CD8-positive, alpha-beta memory T cell (primary cell): ENCODE measurements around the gene TPM2. TPM values are rescaled to one million over a fixed set of nuclear protein-coding genes. Genes with fewer than 3 reads are reported as not detected.
A peak's percentile ranks its signal among the peaks of the same experiment; 100 is the strongest.
"Not testable (repeated sequence)": the region's sequence is repeated elsewhere in the genome, so short reads cannot be mapped to it uniquely, and the experiment has no call there.

Experiments
- CTCF ChIA-PET: fragments of 350-600 bp; sonication (Branson Sonifier 250); formaldehyde crosslinking; loops from one replicate; lab custom pipeline; 2021; ENCODE audit warnings: antibody characterized with exemption; lab: Charles Lee
- POLR2A ChIA-PET: fragments of 350-600 bp; sonication (Branson Sonifier 250); formaldehyde crosslinking; loops from one replicate; lab custom pipeline; 2021; ENCODE audit warnings: antibody characterized with exemption; lab: Charles Lee
- DNase-seq, 5 donors: peaks; one replicate each; pipeline versions ENCODE4 v3.0.0 to v3.0.0-alpha.2; 2020 to 2022; ENCODE audit warnings: mixed read lengths in 1 of 5
- H3K27ac ChIP-seq: one replicate; pipeline ENCODE4 v1.7.0; 2013; ENCODE audit warnings: low read depth, mild to moderate bottlenecking, low read length, moderate library complexity
- H3K27me3 ChIP-seq: 2 replicates; pipeline ENCODE4 v1.7.0; 2013; ENCODE audit warnings: low read length, mild to moderate bottlenecking; ENCODE audit not compliant: insufficient read depth, poor library complexity, severe bottlenecking
- H3K36me3 ChIP-seq: 2 replicates; pipeline ENCODE4 v1.7.0; 2013; ENCODE audit warnings: mild to moderate bottlenecking, low read length, moderate library complexity; ENCODE audit not compliant: insufficient read depth
- H3K4me1 ChIP-seq: 2 replicates; pipeline ENCODE4 v1.7.0; 2013; ENCODE audit warnings: mild to moderate bottlenecking, low read length, moderate library complexity; ENCODE audit not compliant: insufficient read depth
- H3K4me3 ChIP-seq: 2 replicates; pipeline ENCODE4 v1.7.0; 2013; ENCODE audit warnings: mild to moderate bottlenecking, low read length
- H3K9me3 ChIP-seq: 2 replicates; pipeline ENCODE4 v1.7.0; 2013; ENCODE audit warnings: mild to moderate bottlenecking, low read length
- H3K27ac Mint-ChIP-seq, 8 donors: one replicate each; pipeline ENCODE4 v1.8.0; 2020 to 2021; ENCODE audit warnings: mixed read lengths in 8 of 8, mild to moderate bottlenecking in 6 of 8, inconsistent platforms in 3 of 8, moderate library complexity in 3 of 8
- H3K27me3 Mint-ChIP-seq, 2 donors: one replicate each; pipeline ENCODE4 v1.8.0; 2020 to 2021; ENCODE audit warnings: mixed read lengths in 2 of 2, mild to moderate bottlenecking in 1 of 2, moderate library complexity in 1 of 2
- H3K36me3 Mint-ChIP-seq, 3 donors: one replicate each; pipeline ENCODE4 v1.8.0; 2020 to 2021; ENCODE audit warnings: mixed read lengths in 3 of 3, inconsistent platforms in 1 of 3, mild to moderate bottlenecking in 1 of 3
- H3K4me1 Mint-ChIP-seq, 3 donors: one replicate each; pipeline ENCODE4 v1.8.0; 2020 to 2021; ENCODE audit warnings: mixed read lengths in 3 of 3, inconsistent platforms in 1 of 3, mild to moderate bottlenecking in 1 of 3
- H3K4me3 Mint-ChIP-seq, 7 donors: one replicate each; pipeline ENCODE4 v1.8.0; 2020 to 2021; ENCODE audit warnings: mixed read lengths in 7 of 7, mild to moderate bottlenecking in 6 of 7, moderate library complexity in 4 of 7, inconsistent platforms in 2 of 7
- H3K9me3 Mint-ChIP-seq, 5 donors: one replicate each; pipeline ENCODE4 v1.8.0; 2020 to 2022; ENCODE audit warnings: mixed read lengths in 5 of 5, mild to moderate bottlenecking in 3 of 5, moderate library complexity in 2 of 5, inconsistent platforms in 1 of 5
- polyA plus RNA-seq: library from polyadenylated mRNA; unstranded; fragments of 300-500 nt; fragmentation: Illumina TruSeq; gene quantifications from one replicate; pipeline ENCODE4 v1.2.3, GENCODE V29; 2021
- total RNA-seq, 2 experiments: library from RNA; stranded (reverse); gene quantifications; one replicate each; pipeline ENCODE4 v1.2.3, GENCODE V29; 2021

Gene TPM2
- total and polyA plus RNA-seq, 3 experiments from 2014 or later, result 0.22 to 7.3 (median 6.6) TPM

DNA sequence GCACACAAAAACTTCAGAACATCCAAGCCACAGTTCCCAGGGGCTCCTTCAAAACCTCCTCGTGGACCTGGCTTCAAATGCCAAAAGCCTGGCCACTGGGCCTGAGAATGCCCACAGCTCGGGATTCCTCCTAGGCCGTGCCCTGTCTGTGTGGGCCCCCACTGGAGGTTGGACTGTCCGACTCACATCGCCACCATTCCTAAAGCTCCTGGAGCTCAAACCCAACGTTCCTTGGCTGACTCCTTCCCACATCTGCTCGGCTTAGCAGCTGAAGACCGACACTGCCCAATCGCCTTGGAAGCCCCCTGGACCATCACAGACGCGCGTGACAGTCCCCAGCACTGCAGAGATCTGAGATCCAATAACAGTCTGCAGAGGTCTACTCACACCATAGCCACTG is 46.7 kb downstream of the TPM2 start:
- Mint-ChIP-seq H3K36me3 (peaks cover 7 to 26% (median 9%) of the 10 kb centered on the region in 3 donors), H3K27ac (peak overlapping the region in 6 of 8 donors; percentile 17 to 95 (median 54)), H3K27me3 (no peaks in the 10 kb centered on the region), H3K4me1 (peaks cover 52 to 74% (median 65%) of the 10 kb centered on the region in 3 donors), H3K4me3 (peak overlapping the region in 1 of 7 donors; percentile 51), H3K9me3 (no peaks in the 10 kb centered on the region)
- peaks cover 46% of the 10 kb centered on the region for H3K4me1 ChIP-seq
- no peak overlapping the region for H3K4me3 ChIP-seq
- ChIA-PET CTCF (interaction anchor here (5.8 to 14.3 kb wide), 3 partner anchors 15 to 53 kb away, joined by 49 to 200 read pairs (median 162); partner anchors contain the start of genes CCDC107, CD72 and RMRP), POLR2A (no interaction called here)
- no peaks in the 10 kb centered on the region for H3K9me3 ChIP-seq
- no peaks in the 10 kb centered on the region for H3K36me3 ChIP-seq
- no peaks in the 10 kb centered on the region for H3K27me3 ChIP-seq
- DNase-seq, result no peak
- H3K27ac ChIP-seq, result no peak overlapping the region

DNA sequence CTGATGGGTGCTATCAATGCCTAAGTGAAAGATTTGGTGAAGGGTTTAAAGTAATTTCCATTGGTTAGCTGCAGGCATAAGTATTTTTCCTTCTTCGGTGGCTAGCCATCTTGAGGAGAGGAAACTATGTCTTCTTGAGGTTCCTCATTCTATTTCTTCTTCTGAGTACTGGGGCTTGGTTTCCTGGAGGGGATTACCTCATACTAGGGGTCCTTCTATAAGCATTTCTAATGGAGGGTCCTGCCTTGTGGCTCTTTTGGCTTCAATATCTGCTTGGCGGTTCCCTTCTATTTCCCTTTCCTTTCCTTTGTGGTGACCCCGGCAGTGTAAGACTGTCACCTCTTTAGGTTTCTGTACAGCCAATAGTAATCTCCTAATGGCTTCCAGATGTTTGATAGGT is 48.2 kb downstream of the TPM2 start:
- H3K27me3 Mint-ChIP-seq, POLR2A ChIA-PET, H3K9me3 Mint-ChIP-seq, H3K36me3 ChIP-seq, H3K9me3 ChIP-seq, H3K27ac ChIP-seq, H3K4me3 ChIP-seq, H3K27me3 ChIP-seq, DNase-seq, H3K4me3 Mint-ChIP-seq: not testable (repeated sequence)
- CTCF ChIA-PET, result interaction anchor here (1.7 to 14.3 kb wide), 3 partner anchors 17 to 55 kb away, joined by 3 to 200 read pairs (median 162); partner anchors contain the start of genes CCDC107, CD72 and RMRP
- Mint-ChIP-seq H3K36me3 (peaks cover 7 to 24% (median 11%) of the 10 kb centered on the region in 3 donors), H3K4me1 (peaks cover 55 to 77% (median 70%) of the 10 kb centered on the region in 3 donors), H3K27ac (peak overlapping the region in 4 of 8 donors; percentile 15 to 79 (median 44))
- H3K4me1 ChIP-seq, result peaks cover 42% of the 10 kb centered on the region

DNA sequence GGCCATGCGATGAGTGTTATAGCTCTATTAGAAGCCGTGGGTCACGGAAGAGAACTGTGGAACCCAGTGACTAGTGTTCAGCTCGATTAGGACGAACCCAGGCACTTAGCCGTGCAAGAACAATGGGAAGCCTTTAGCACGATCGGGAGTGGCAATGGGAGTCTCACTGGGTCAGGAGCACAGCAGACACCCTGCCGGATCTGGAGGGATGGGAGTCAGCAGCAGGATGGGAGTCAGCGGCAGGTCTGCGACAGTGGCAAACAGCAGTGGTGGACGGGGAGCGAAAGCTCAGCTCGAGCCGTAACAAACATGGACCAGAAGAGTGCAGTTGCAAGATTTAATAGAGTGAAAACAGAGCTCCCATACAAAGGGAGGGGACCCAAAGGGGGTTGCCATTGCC is 49.3 kb downstream of the TPM2 start:
- peak overlapping the region in 4 of 8 donors; percentile 29 to 79 (median 66) for H3K27ac Mint-ChIP-seq
- not testable (repeated sequence) for H3K36me3 ChIP-seq, H3K27me3 Mint-ChIP-seq, H3K9me3 Mint-ChIP-seq, DNase-seq, H3K27ac ChIP-seq, H3K9me3 ChIP-seq, H3K27me3 ChIP-seq, H3K4me3 ChIP-seq, H3K4me3 Mint-ChIP-seq
- H3K36me3 Mint-ChIP-seq, result peaks cover 7 to 19% (median 11%) of the 10 kb centered on the region in 3 donors
- POLR2A ChIA-PET, result interaction anchor here (1.4 kb wide), 1 partner anchor 21 kb away, joined by 3 read pairs; no protein-coding TSS in a partner anchor
- H3K4me1 ChIP-seq, result peaks cover 44% of the 10 kb centered on the region
- peaks cover 56 to 77% (median 70%) of the 10 kb centered on the region in 3 donors for H3K4me1 Mint-ChIP-seq
- CTCF ChIA-PET, result interaction anchor here (0.9 to 14.3 kb wide), 5 partner anchors 9 to 56 kb away, joined by 3 to 200 read pairs (median 3); partner anchors contain the start of gene CD72

DNA sequence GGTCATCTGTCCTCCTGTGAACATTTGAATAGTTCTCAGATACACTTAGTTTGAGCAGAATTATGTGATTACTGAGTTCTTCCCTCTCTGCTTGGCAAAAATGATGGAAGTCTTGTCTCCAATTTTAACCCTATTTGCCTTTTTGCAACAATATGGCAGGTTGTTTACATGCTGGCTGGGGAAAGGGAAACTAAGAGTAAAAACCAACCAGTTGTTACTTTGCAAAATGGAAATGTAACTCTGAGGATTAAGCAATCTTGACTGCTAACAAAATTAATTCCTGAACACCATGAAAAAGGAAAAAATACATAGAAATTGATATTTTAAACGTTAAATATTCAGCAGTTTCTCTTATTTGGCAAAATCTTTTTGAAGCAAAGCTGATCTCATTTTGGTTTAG is 50.1 kb downstream of the TPM2 start:
- Histone ChIP-seq H3K4me1 (peaks cover 39% of the 10 kb centered on the region), H3K9me3 (no peaks in the 10 kb centered on the region), H3K36me3 (no peaks in the 10 kb centered on the region), H3K27ac (no peak overlapping the region), H3K27me3 (no peaks in the 10 kb centered on the region), H3K4me3 (no peak overlapping the region)
- H3K36me3 Mint-ChIP-seq, result peaks cover 7 to 19% (median 11%) of the 10 kb centered on the region in 3 donors
- POLR2A ChIA-PET, result interaction anchor here (1.3 to 2.0 kb wide), 3 partner anchors 18 to 22 kb away, joined by 3 to 8 read pairs (median 3); partner anchors contain the start of genes CCDC107 and RMRP
- H3K4me3 Mint-ChIP-seq, result peak overlapping the region in 4 of 7 donors; percentile 23 to 88 (median 28)
- H3K27me3 Mint-ChIP-seq, result no peaks in the 10 kb centered on the region
- H3K27ac Mint-ChIP-seq, result peak overlapping the region in 7 of 8 donors; percentile 62 to 98 (median 94)
- peaks cover 61 to 77% (median 70%) of the 10 kb centered on the region in 3 donors for H3K4me1 Mint-ChIP-seq
- no peaks in the 10 kb centered on the region for H3K9me3 Mint-ChIP-seq
- CTCF ChIA-PET, result interaction anchor here (0.8 to 14.3 kb wide), 7 partner anchors 8 to 57 kb away, joined by 3 to 200 read pairs (median 3); partner anchors contain the start of genes CCDC107, CD72 and RMRP
- no peak for DNase-seq

DNA sequence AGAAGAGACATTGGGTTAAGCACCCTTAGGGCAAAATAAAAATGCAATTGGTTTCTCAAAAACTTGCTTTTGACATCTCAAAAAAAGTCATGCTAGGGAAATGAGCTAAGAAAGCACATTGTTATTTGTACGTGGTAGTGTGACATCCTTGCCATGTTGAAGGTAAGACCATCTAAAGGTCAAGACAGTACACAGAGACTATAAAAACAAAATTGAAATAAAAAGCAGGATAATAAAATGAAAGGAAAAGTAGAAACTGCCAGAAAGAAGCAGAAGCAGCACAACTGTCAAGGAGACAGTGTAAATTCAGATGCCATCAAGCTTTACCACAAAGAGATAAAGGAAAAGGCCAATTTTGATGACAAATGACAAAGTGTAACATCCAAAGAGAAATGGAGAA is 50.5 kb downstream of the TPM2 start:
- H3K4me1 ChIP-seq, result peaks cover 35% of the 10 kb centered on the region
- H3K9me3 Mint-ChIP-seq, H3K27ac ChIP-seq, H3K27me3 Mint-ChIP-seq, H3K36me3 ChIP-seq, H3K9me3 ChIP-seq, H3K4me3 ChIP-seq, H3K27me3 ChIP-seq, DNase-seq: not testable (repeated sequence)
- peaks cover 4 to 15% (median 11%) of the 10 kb centered on the region in 3 donors for H3K36me3 Mint-ChIP-seq
- H3K4me1 Mint-ChIP-seq, result peaks cover 57 to 75% (median 66%) of the 10 kb centered on the region in 3 donors
- POLR2A ChIA-PET, result interaction anchor here (1.3 to 2.0 kb wide), 3 partner anchors 18 to 22 kb away, joined by 3 to 8 read pairs (median 3); partner anchors contain the start of genes CCDC107 and RMRP
- CTCF ChIA-PET, result interaction anchor here (0.8 to 14.3 kb wide), 5 partner anchors 8 to 56 kb away, joined by 3 to 200 read pairs (median 5); partner anchors contain the start of genes CCDC107, CD72 and RMRP
- H3K27ac Mint-ChIP-seq, result peak overlapping the region in 7 of 8 donors; percentile 62 to 98 (median 94)
- peak overlapping the region in 5 of 7 donors; percentile 23 to 88 (median 32) for H3K4me3 Mint-ChIP-seq

DNA sequence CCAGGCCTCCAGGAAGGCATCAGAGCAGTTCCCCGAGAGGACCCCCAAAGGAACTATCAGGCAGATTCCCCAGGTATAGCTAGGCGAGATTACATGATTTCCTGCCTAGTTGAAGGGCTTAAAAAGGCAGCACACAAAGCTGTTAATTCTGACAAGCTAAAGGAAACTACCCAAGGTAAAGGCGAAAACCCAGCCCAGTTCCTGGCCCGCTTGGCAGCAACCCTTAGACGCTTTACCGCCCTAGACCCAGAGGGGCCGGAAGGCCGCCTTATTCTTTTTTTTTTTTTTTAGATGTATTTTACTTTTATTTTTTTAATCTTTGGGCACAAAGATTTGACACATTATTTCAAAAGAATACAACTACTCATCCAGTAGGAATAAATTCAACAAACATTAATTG is 51.0 kb downstream of the TPM2 start:
- POLR2A ChIA-PET, result interaction anchor here (0.7 to 2.0 kb wide), 5 partner anchors 10 to 104 kb away, joined by 3 to 8 read pairs (median 3); partner anchors contain the start of genes CCDC107 and RMRP
- peaks cover 33% of the 10 kb centered on the region for H3K4me1 ChIP-seq
- CTCF ChIA-PET, result interaction anchor here (0.8 to 14.3 kb wide), 4 partner anchors 8 to 25 kb away, joined by 3 to 200 read pairs (median 6); partner anchors contain the start of genes CCDC107, CD72 and RMRP
- H3K27me3 Mint-ChIP-seq, H3K36me3 ChIP-seq, H3K4me3 ChIP-seq, H3K9me3 ChIP-seq, H3K27ac ChIP-seq, H3K9me3 Mint-ChIP-seq, H3K27me3 ChIP-seq: not testable (repeated sequence)
- H3K4me3 Mint-ChIP-seq, result peak overlapping the region; percentile 55 to 88 (median 62)
- peak overlapping the region; percentile 79 to 99 (median 94) for H3K27ac Mint-ChIP-seq
- peaks cover 56 to 74% (median 65%) of the 10 kb centered on the region in 3 donors for H3K4me1 Mint-ChIP-seq
- peaks cover 4 to 15% (median 11%) of the 10 kb centered on the region in 3 donors for H3K36me3 Mint-ChIP-seq
- DNase-seq, result peak in 2 of 5 donors; percentile 48 to 58

DNA sequence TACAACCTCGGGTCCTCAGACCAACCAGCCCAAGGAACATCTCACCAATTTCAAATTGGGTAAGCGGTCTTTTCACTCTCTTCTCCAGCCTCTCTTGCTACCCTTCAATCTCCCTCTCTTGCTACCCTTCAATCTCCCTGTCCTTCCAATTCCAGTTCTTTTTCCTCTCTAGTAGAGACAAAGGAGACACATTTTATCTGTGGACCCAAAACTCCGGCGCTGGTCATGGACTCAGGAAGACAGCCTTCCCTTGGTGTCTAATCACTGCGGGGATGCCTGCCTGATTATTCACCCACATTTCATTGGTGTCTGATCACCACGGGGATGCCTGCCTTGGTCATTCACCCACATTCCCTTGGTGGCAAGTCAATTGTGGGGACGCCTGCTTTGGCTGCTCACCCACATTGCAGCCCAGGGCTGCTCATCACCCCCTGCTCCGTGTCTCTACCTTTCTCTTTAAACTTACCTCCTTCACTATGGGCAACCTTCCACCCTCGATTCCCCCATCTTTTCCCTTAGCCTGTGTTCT is 52.2 kb downstream of the TPM2 start:
- not testable (repeated sequence) for H3K4me3 ChIP-seq, H3K27ac ChIP-seq, H3K36me3 ChIP-seq, DNase-seq, H3K9me3 Mint-ChIP-seq, H3K27me3 ChIP-seq, H3K27me3 Mint-ChIP-seq, H3K9me3 ChIP-seq
- peaks cover 33% of the 10 kb centered on the region for H3K4me1 ChIP-seq
- H3K27ac Mint-ChIP-seq, result peak overlapping the region; percentile 12 to 99 (median 93)
- H3K36me3 Mint-ChIP-seq, result peaks cover 4 to 11% (median 11%) of the 10 kb centered on the region in 3 donors
- CTCF ChIA-PET, result interaction anchor here (14.3 kb wide), 1 partner anchor 24 kb away, joined by 200 read pairs; the partner anchor contains the start of gene CD72
- peaks cover 52 to 69% (median 55%) of the 10 kb centered on the region in 3 donors for H3K4me1 Mint-ChIP-seq
- POLR2A ChIA-PET, result interaction anchor here (1.1 to 2.0 kb wide), 2 partner anchors 11 to 20 kb away, joined by 3 to 8 read pairs; no protein-coding TSS in a partner anchor
- H3K4me3 Mint-ChIP-seq, result peak overlapping the region in 4 of 7 donors; percentile 58 to 71 (median 66)
